Vagina (tissue), 2 donors: ENCODE data around the gene ENTPD7. TPM values are rescaled to one million over a fixed set of nuclear protein-coding genes. Genes with fewer than 3 reads are reported as not detected.
"Not testable (repeated sequence)": the region's sequence is repeated elsewhere in the genome, so short reads cannot be mapped to it uniquely, and the experiment has no call there.

ENCODE experiments used
- DNase-seq, 2 donors: peaks; one replicate each; pipeline ENCODE4 v3.0.0-alpha.2; 2017; ENCODE audit errors: extremely low spot score in 2 of 2
- H3K27ac ChIP-seq: fragments of 200-600 bp; sonication (generic); one replicate; pipeline ENCODE4 v1.5.1; 2019
- H3K27me3 ChIP-seq: fragments of 200-600 bp; sonication (generic); one replicate; pipeline ENCODE4 v1.5.1; 2019
- H3K36me3 ChIP-seq, 2 donors: fragments of 200-600 bp; sonication (generic); one replicate each; pipeline ENCODE4 v1.5.1; 2017 to 2019
- H3K4me1 ChIP-seq: fragments of 200-600 bp; sonication (generic); one replicate; pipeline ENCODE4 v1.5.1; 2019
- H3K4me3 ChIP-seq, 2 donors: fragments of 200-600 bp; sonication (generic); 1 replicate in 1 of 2; 2 replicates in 1 of 2; pipeline ENCODE4 v1.5.1; 2016 to 2019
- H3K9me3 ChIP-seq: fragments of 200-600 bp; sonication (generic); one replicate; pipeline ENCODE4 v1.5.1; 2019
- CTCF ChIP-seq, 3 experiments: fragments of 450-650 bp in 2 of 3; fragments of 200-600 bp in 1 of 3; sonication (generic) in 1 of 3; IDR thresholded peaks; one replicate each; pipeline ENCODE4 v1.5.1; 2017 to 2019; ENCODE audit warnings: antibody characterized with exemption in 3 of 3, mild to moderate bottlenecking in 2 of 3, moderate library complexity in 2 of 3
- POLR2A ChIP-seq, 2 donors: fragments of 450-650 bp; IDR thresholded peaks; one replicate each; pipeline ENCODE4 v1.6.1; 2017; ENCODE audit warnings: antibody characterized with exemption in 2 of 2, mild to moderate bottlenecking in 2 of 2, moderate library complexity in 2 of 2
- POLR2AphosphoS5 ChIP-seq, 2 donors: sonication (generic); formaldehyde crosslinking; IDR thresholded peaks; one replicate each; pipeline ENCODE4 v1.9.0; 2017; ENCODE audit warnings: antibody characterized with exemption in 2 of 2, mild to moderate bottlenecking in 2 of 2, low read depth in 1 of 2; ENCODE audit not compliant: insufficient read depth in 1 of 2
- intact Hi-C: fragments of 100-400 bp; cut with DNase I; formaldehyde crosslinking; loops from one replicate; pipeline ENCODE4 v1.15.1; 2023
- total RNA-seq: library from RNA; depleted of rRNA; stranded (reverse); fragments of >200 nt; gene quantifications from one replicate; pipeline ENCODE4 v1.2.3, GENCODE V29; 2016

The ENTPD7 gene
- total RNA-seq, 1 donor from 2014 or later, result 6.6 TPM

- Histone ChIP-seq H3K36me3 (peaks cover 0 to 6% of the 10 kb centered on the region in 2 donors), H3K4me3 (peak within 1 kb of the TSS; percentile 71 to 95), H3K27ac (peak within 1 kb of the TSS; percentile 95), H3K4me1 (peaks cover 32% of the 10 kb centered on the region), H3K9me3 (no peaks in the 10 kb centered on the region), H3K27me3 (no peaks in the 10 kb centered on the region)
- TF ChIP-seq CTCF (IDR thresholded peaks at IDR 0.05), result no peak
- peak; percentile 97 for TF ChIP-seq POLR2AphosphoS5 (IDR thresholded peaks at IDR 0.05; ENCODE audit: insufficient read depth in 1 of 2, low read depth in 1 of 2)
- TF ChIP-seq POLR2A (IDR thresholded peaks at IDR 0.05), result peak; percentile 4 to 86
- DNase-seq, result peak; percentile 97 to 98
- intact Hi-C loops, result no loop called here
Measured at GRCh38 chr10:99732033-99732842, 72.9 kb downstream of the ENTPD7 start, which contains the start of the genes COX15 and CUTC. Gene COX15, minus strand, starts transcription at chr10:99732127. Its CDS starts 78 bp downstream, at chr10:99732049. Gene CUTC, plus strand, starts transcription at chr10:99732234. Its CDS starts 115 bp downstream, at chr10:99732349.

- TF ChIP-seq POLR2AphosphoS5 (IDR thresholded peaks at IDR 0.05; ENCODE audit: insufficient read depth in 1 of 2, low read depth in 1 of 2), result no peak
- TF ChIP-seq CTCF (IDR thresholded peaks at IDR 0.05), result no peak
- TF ChIP-seq POLR2A (IDR thresholded peaks at IDR 0.05), result no peak
- peaks cover 0 to 16% of the 10 kb centered on the region in 2 donors for H3K36me3 ChIP-seq
- H3K4me1 ChIP-seq, result peaks cover 32% of the 10 kb centered on the region
- DNase-seq, result no peak
- intact Hi-C loops, result no loop called here
- H3K4me3 ChIP-seq, result peak overlapping the region in 1 of 2 donors; percentile 95
- no peak overlapping the region for H3K27ac ChIP-seq
- no peaks in the 10 kb centered on the region for H3K27me3 ChIP-seq
- H3K9me3 ChIP-seq, result no peaks in the 10 kb centered on the region
Measured at GRCh38 chr10:99733366-99733765, 74.1 kb downstream of the ENTPD7 start.

- H3K27ac ChIP-seq, DNase-seq, intact Hi-C loops, H3K9me3 ChIP-seq, H3K27me3 ChIP-seq, H3K4me3 ChIP-seq: not testable (repeated sequence)
- peaks cover 32% of the 10 kb centered on the region for H3K4me1 ChIP-seq
- H3K36me3 ChIP-seq, result peaks cover 0 to 23% of the 10 kb centered on the region in 2 donors
Measured at GRCh38 chr10:99734111-99734510, 74.8 kb downstream of the ENTPD7 start.

- Histone ChIP-seq H3K27ac (no peak overlapping the region), H3K36me3 (peaks cover 0 to 73% of the 10 kb centered on the region in 2 donors), H3K4me3 (no peak overlapping the region), H3K27me3 (no peaks in the 10 kb centered on the region), H3K4me1 (peaks cover 24% of the 10 kb centered on the region), H3K9me3 (peaks cover 8% of the 10 kb centered on the region)
- no peak for DNase-seq
- TF ChIP-seq CTCF (IDR thresholded peaks at IDR 0.05) (no peak), POLR2AphosphoS5 (IDR thresholded peaks at IDR 0.05; ENCODE audit: insufficient read depth in 1 of 2, low read depth in 1 of 2) (no peak), POLR2A (IDR thresholded peaks at IDR 0.05) (no peak)
- intact Hi-C loops, result no loop called here
Measured at GRCh38 chr10:99740260-99740659, 81.0 kb downstream of the ENTPD7 start.

GRCh38 chr10:99740933-99741559 lies 81.7 kb downstream of the ENTPD7 start:
- TF ChIP-seq POLR2A (IDR thresholded peaks at IDR 0.05), result no peak
- peak in 1 of 2 donors; percentile 28 for TF ChIP-seq POLR2AphosphoS5 (IDR thresholded peaks at IDR 0.05; ENCODE audit: insufficient read depth in 1 of 2, low read depth in 1 of 2)
- peaks cover 24% of the 10 kb centered on the region for H3K4me1 ChIP-seq
- H3K9me3 ChIP-seq, result peaks cover 8% of the 10 kb centered on the region
- peaks cover 0 to 81% of the 10 kb centered on the region in 2 donors for H3K36me3 ChIP-seq
- intact Hi-C loops, result no loop called here
- no peak overlapping the region for H3K4me3 ChIP-seq
- no peak overlapping the region for H3K27ac ChIP-seq
- no peaks in the 10 kb centered on the region for H3K27me3 ChIP-seq
- DNase-seq, result no peak
